K562 (cell line): ENCODE results near the gene GPR152. TPM values are rescaled to one million over a fixed set of nuclear protein-coding genes. Genes with fewer than 3 reads are reported as not detected.
A peak's percentile ranks its signal among the peaks of the same experiment; 100 is the strongest.

ENCODE experiments used
- AFF4 ChIP-seq: sonication (generic); formaldehyde crosslinking; IDR thresholded peaks from 2 replicates; pipeline ENCODE4 v1.8.0; 2023; ENCODE audit warnings: mild to moderate bottlenecking, missing genetic modification reagents
- EGR1 ChIP-seq: fragments of 450-650 bp; conservative IDR thresholded peaks from 2 replicates; pipeline ENCODE4 v1.6.1; 2017; ENCODE audit warnings: mild to moderate bottlenecking
- EP300 ChIP-seq: IDR thresholded peaks from 2 replicates; pipeline ENCODE4 v1.6.1; 2012; ENCODE audit warnings: low read length, improper control_type of control experiment
- MTA2 ChIP-seq: fragments of 450-650 bp; IDR thresholded peaks from 2 replicates; pipeline ENCODE4 v1.6.1; 2016; ENCODE audit warnings: low read depth
- MXI1 ChIP-seq: IDR thresholded peaks from 2 replicates; pipeline ENCODE4 v1.6.1; 2011; ENCODE audit warnings: low read depth, mild to moderate bottlenecking, improper control_type of control experiment, low read length
- TBL1XR1 ChIP-seq, 2 experiments: IDR thresholded peaks; 2 replicates each; pipeline ENCODE4 v1.6.1; 2012; ENCODE audit warnings: improper control_type of control experiment in 2 of 2, low read length in 2 of 2, mild to moderate bottlenecking in 1 of 2
- TBP ChIP-seq: optimal IDR thresholded peaks from 2 replicates; pipeline ENCODE3; 2011; ENCODE audit warnings: low read depth, low read length, improper control_type of control experiment
- ZNF143 ChIP-seq: sonication (generic); formaldehyde crosslinking; IDR thresholded peaks from 2 replicates; pipeline ENCODE4 v1.9.0; 2022; ENCODE audit warnings: mild to moderate bottlenecking, missing genetic modification reagents
- ZNF280A ChIP-seq: fragments of 450-650 bp; IDR thresholded peaks from 2 replicates; pipeline ENCODE4 v1.6.1; 2018; ENCODE audit warnings: mild to moderate bottlenecking, low read depth; ENCODE audit not compliant: partially characterized antibody
- ZNF347 ChIP-seq: fragments of 450-650 bp; formaldehyde crosslinking; IDR thresholded peaks from 2 replicates; pipeline ENCODE4 v1.4.0; 2020; ENCODE audit warnings: low read depth, mild to moderate bottlenecking, moderate library complexity
- ZNF395 ChIP-seq: fragments of 200-800 bp; sonication (Bioruptor generic); IDR thresholded peaks from 2 replicates; pipeline ENCODE4 v1.6.1; 2017; ENCODE audit warnings: missing genetic modification characterization, missing compliant biosample characterization
- ZNF780A ChIP-seq: fragments of 250-450 bp; sonication (Bioruptor Pico); IDR thresholded peaks from 2 replicates; pipeline ENCODE4 v1.5.0; 2021; ENCODE audit warnings: mild to moderate bottlenecking
- ZSCAN29 ChIP-seq: fragments of 450-650 bp; IDR thresholded peaks from 2 replicates; pipeline ENCODE4 v1.6.1; 2017
- polyA plus RNA-seq, 8 experiments: library from polyadenylated mRNA; depleted of rRNA in 4 of 8; stranded (reverse) in 5 of 8; unstranded in 3 of 8; fragments of >200 nt; fragmentation: Nextera tagmentation in 2 of 8; fragmentation: Illumina TruSeq in 1 of 8; extraction: Ambion mirVana in 2 of 8; extraction: Trizol in 1 of 8; gene quantifications; 2 replicates each; pipeline versions ENCODE4 v1.2.1 to v1.2.3, GENCODE V29; 2011 to 2014; ENCODE audit warnings: inconsistent platforms in 1 of 8, missing spikeins in 1 of 8
- total RNA-seq, 7 experiments: library from RNA; depleted of rRNA in 6 of 7; stranded (reverse); fragments of >200 nt in 6 of 7; fragmentation: Illumina TruSeq in 2 of 7; extraction: Trizol in 2 of 7; gene quantifications; 2 replicates each; pipeline versions ENCODE4 v1.2.1 to v1.2.3, GENCODE V29; 2011 to 2021; ENCODE audit warnings: low replicate concordance in 1 of 7
- TF ChIP-seq, protein P1 (sequence below), 2 experiments: fragments of 450-650 bp in 1 of 2; sonication (generic) in 1 of 2; formaldehyde crosslinking in 1 of 2; IDR thresholded peaks in 1 of 2; conservative IDR thresholded peaks in 1 of 2; 2 replicates each; pipeline versions ENCODE4 v1.6.1 to v1.8.1; 2016 to 2023; ENCODE audit warnings: mild to moderate bottlenecking in 2 of 2, moderate library complexity in 2 of 2, inconsistent platforms in 1 of 2, missing genetic modification reagents in 1 of 2
- TF ChIP-seq, protein P2 (sequence below): sonication (generic); formaldehyde crosslinking; IDR thresholded peaks from 2 replicates; pipeline ENCODE4 v1.8.1; 2023; ENCODE audit warnings: mild to moderate bottlenecking, missing genetic modification reagents
- TF ChIP-seq, protein P3 (sequence below): fragments of 250-450 bp; sonication (Bioruptor Pico); IDR thresholded peaks from 2 replicates; pipeline ENCODE4 v1.5.1; 2021; ENCODE audit warnings: mild to moderate bottlenecking

The GPR152 gene
- total and polyA plus RNA-seq, 9 of the 15 experiments (the other 6 are each of a cell fraction or from before 2014, with no cell fraction given): not detected

DNA sequence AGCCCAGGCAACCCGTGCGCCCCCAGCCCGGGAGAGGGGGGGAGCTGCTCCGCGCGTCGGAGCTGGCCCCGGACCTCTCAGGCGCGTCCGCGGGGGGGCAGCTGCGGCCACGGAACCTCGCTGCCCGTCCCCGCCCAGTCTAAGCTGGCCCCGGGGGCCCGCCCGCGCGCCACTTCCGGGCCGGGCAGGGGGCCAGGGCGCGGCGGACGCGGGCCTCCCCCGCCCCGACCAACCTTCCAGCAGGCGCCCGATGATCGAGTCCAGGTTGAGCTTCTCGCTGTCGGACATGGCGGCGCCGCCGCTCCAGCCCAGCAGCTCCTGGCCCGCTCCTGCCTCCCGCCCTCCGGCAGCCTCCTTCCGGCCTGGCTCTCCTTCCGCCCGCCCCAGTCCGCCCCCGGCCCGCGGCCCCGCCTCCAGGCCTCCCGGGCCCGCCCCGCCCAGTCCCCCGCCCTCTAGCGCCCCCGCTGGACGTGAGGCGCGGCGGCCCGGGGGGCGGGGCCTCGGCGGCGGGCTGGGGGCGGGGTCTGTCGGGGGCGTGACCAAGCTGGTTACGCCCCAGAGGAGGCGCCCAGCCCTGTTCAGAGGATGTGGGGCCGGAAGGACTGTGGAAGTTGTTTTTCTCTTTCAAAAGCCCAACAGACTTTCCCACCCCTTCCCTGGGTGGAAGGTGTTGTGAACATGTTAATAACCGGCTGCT lies 50.9 kb downstream of the GPR152 start, which contains the start of gene PPP1CA (continued):
- TF ChIP-seq AFF4 (CRISPR knock-in tag): no peak
- peak; percentile 33; the same call in 1 of the 2 replicates for TF ChIP-seq ZNF395 (CRISPR knock-in tag)
- TF ChIP-seq, protein P1, sequence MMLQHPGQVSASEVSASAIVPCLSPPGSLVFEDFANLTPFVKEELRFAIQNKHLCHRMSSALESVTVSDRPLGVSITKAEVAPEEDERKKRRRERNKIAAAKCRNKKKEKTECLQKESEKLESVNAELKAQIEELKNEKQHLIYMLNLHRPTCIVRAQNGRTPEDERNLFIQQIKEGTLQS (IDR thresholded peaks at IDR 0.05): no peak
- TF ChIP-seq, protein P1 (CRISPR knock-in tag; conservative IDR thresholded peaks at IDR 0.05): no peak
- TF ChIP-seq TBP: peak; percentile 5
- TF ChIP-seq EGR1: peak; percentile 38; the same call in 1 of the 2 replicates
- no peak for TF ChIP-seq ZNF143
- no peak for TF ChIP-seq MTA2
- TF ChIP-seq, protein P2, sequence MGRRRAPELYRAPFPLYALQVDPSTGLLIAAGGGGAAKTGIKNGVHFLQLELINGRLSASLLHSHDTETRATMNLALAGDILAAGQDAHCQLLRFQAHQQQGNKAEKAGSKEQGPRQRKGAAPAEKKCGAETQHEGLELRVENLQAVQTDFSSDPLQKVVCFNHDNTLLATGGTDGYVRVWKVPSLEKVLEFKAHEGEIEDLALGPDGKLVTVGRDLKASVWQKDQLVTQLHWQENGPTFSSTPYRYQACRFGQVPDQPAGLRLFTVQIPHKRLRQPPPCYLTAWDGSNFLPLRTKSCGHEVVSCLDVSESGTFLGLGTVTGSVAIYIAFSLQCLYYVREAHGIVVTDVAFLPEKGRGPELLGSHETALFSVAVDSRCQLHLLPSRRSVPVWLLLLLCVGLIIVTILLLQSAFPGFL (CRISPR knock-in tag): no peak
- TF ChIP-seq, protein P3, sequence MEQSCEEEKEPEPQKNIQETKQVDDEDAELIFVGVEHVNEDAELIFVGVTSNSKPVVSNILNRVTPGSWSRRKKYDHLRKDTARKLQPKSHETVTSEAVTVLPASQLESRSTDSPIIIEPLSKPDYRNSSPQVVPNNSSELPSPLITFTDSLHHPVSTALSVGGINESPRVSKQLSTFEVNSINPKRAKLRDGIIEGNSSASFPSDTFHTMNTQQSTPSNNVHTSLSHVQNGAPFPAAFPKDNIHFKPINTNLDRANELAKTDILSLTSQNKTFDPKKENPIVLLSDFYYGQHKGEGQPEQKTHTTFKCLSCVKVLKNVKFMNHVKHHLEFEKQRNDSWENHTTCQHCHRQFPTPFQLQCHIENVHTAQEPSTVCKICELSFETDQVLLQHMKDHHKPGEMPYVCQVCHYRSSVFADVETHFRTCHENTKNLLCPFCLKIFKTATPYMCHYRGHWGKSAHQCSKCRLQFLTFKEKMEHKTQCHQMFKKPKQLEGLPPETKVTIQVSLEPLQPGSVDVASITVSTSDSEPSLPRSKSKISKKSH (CRISPR knock-in tag): no peak
- no peak for TF ChIP-seq ZNF780A (CRISPR knock-in tag)
- TF ChIP-seq ZSCAN29: no peak
- TF ChIP-seq ZNF280A: no peak
- no peak for TF ChIP-seq ZNF347 (CRISPR knock-in tag)
- TF ChIP-seq MXI1: no peak
- no peak for TF ChIP-seq TBL1XR1 (IDR thresholded peaks at IDR 0.05; ENCODE audit: low read length in 2 of 2)
- TF ChIP-seq EP300: no peak
